Measurements from ENCODE around the gene TRABD2B. TPM values are rescaled to one million over a fixed set of nuclear protein-coding genes. Genes with fewer than 3 reads are reported as not detected.

The TRABD2B gene
- total RNA-seq, 1 experiment from 2014 or later = 0.05 TPM

DNA sequence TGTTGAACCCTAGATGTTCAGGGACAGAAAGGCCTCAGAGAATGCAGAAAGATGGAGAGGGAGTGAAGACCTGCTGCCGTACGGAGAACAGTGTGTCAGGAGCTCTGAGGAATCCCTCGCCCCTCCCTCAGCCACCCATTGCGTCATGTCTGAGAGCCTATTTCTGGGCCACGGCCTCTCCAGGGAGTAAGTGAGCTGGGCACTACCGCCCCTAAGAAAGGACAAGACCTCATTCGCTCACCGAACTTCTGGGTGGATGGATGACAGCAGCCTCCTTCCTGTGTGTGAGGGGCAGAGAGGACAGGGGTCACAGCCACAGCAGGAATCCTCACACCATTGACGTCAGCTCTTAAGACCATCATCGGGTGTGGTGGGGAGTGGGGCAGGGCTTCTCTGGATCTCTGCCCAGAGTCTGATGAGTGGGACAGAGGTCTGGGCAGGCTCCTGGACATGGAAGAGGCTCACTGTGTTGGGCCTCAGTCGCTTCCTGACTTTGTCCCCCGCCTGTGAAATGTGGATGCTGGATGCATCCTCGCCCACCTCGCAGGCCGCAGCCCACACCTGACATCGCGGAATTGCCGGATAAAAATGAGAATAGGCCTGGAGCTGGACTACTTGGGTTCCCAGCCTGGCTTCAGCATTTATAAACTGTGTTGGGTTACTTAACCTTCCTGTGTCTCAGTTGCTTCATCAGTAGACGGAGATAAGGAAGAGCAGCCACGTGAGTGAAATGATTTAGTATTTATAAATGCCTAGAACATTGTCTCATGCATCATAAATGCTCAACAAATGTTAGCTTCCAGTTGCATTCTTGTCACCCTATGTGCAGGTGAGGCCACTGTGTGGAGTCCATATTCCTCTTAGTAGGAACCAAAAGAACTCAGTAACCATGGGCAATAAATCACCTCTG lies 238.6 kb downstream of the TRABD2B start:
- no peak for TF ChIP-seq RAD21 (IDR thresholded peaks at IDR 0.05; ENCODE audit: low read depth)
- TF ChIP-seq JUND (IDR thresholded peaks at IDR 0.05) = no peak
- TF ChIP-seq YY1 (IDR thresholded peaks at IDR 0.05; ENCODE audit: extremely low read depth, insufficient replicate concordance, low read depth, low read length) = no peak
- no peak for TF ChIP-seq ELF1 (IDR thresholded peaks at IDR 0.05; ENCODE audit: borderline replicate concordance, low read depth)
- no peak for TF ChIP-seq POLR2A (IDR thresholded peaks at IDR 0.05; ENCODE audit: borderline replicate concordance, extremely low read depth, insufficient read depth, insufficient read length)
- TF ChIP-seq ZNF274 (IDR thresholded peaks at IDR 0.05; ENCODE audit: low read depth, low read length) = no peak
- no peak for TF ChIP-seq ZFX (IDR thresholded peaks at IDR 0.05)
- ChIA-PET CTCF (no interaction called here), RAD21 (ENCODE audit: low non-redundant PET in 1 of 2, low total read pairs in 2 of 2, uncharacterized antibody in 2 of 2, unreplicated experiment in 2 of 2) (no interaction called here), POLR2A (no interaction called here)
- no peaks in the 10 kb centered on the region for H3K9me3 ChIP-seq (ENCODE audit: control insufficient read depth in 1 of 2, insufficient read depth in 1 of 2, low read depth in 1 of 2, low read length in 2 of 2)
- H3K27ac ChIP-seq (ENCODE audit: low read depth, low read length) = no peak overlapping the region
- no peak overlapping the region for H3K4me3 ChIP-seq (replicated peaks in 1 of 2; ENCODE audit: low read depth in 1 of 2, low read length in 2 of 2)
- intact Hi-C loops (cut with micrococcal nuclease) = no loop called here
- no peaks in the 10 kb centered on the region for H3K9me2 ChIP-seq (ENCODE audit: insufficient read depth)
- H2AFZ ChIP-seq (ENCODE audit: low read depth, low read length, poor library complexity, severe bottlenecking) = no peak overlapping the region
- H4K20me1 ChIP-seq (ENCODE audit: insufficient read depth) = no peaks in the 10 kb centered on the region
- H3K36me3 ChIP-seq (ENCODE audit: control insufficient read depth in 1 of 2, insufficient read depth in 2 of 2, low read length in 2 of 2) = no peaks in the 10 kb centered on the region
- 0 out of 2 replicates have a peak, but pooled peaks cover 3% of the 10 kb centered on the region for H3K27me3 ChIP-seq (ENCODE audit: insufficient read depth, low read length)
- H3K9ac ChIP-seq (ENCODE audit: low read length) = no peak overlapping the region
- no peak for ATAC-seq
- H3K79me2 ChIP-seq (ENCODE audit: insufficient read depth, low read length) = no peaks in the 10 kb centered on the region
- no TSS peak for BruUV-seq (replicated peaks)
- H3K4me2 ChIP-seq (ENCODE audit: low read length) = no peak overlapping the region
- no peak for DNase-seq (ENCODE audit: low read depth, low spot score)
- H3K4me1 ChIP-seq (ENCODE audit: control insufficient read depth in 1 of 2, insufficient read depth in 2 of 2, low read length in 2 of 2) = no peaks in the 10 kb centered on the region; a peak in 1 of 4 replicates

GRCh38 chr1:47757226-47757975 lies 239.8 kb downstream of the TRABD2B start:
- Histone ChIP-seq H4K20me1 (ENCODE audit: insufficient read depth) (no peaks in the 10 kb centered on the region), H3K9me2 (ENCODE audit: insufficient read depth) (no peaks in the 10 kb centered on the region), H3K27me3 (ENCODE audit: insufficient read depth, low read length) (no peaks in the 10 kb centered on the region), H3K27ac (ENCODE audit: low read depth, low read length) (no peak overlapping the region), H3K79me2 (ENCODE audit: insufficient read depth, low read length) (no peaks in the 10 kb centered on the region), H3K4me2 (ENCODE audit: low read length) (no peak overlapping the region), H3K36me3 (ENCODE audit: control insufficient read depth in 1 of 2, insufficient read depth in 2 of 2, low read length in 2 of 2) (no peaks in the 10 kb centered on the region), H3K9me3 (ENCODE audit: control insufficient read depth in 1 of 2, insufficient read depth in 1 of 2, low read depth in 1 of 2, low read length in 2 of 2) (no peaks in the 10 kb centered on the region), H3K9ac (ENCODE audit: low read length) (no peak overlapping the region), H3K4me1 (ENCODE audit: control insufficient read depth in 1 of 2, insufficient read depth in 2 of 2, low read length in 2 of 2) (no peaks in the 10 kb centered on the region; a peak in 1 of 4 replicates), H2AFZ (ENCODE audit: low read depth, low read length, poor library complexity, severe bottlenecking) (no peak overlapping the region), H3K4me3 (replicated peaks in 1 of 2; ENCODE audit: low read depth in 1 of 2, low read length in 2 of 2) (no peak overlapping the region)
- ATAC-seq (no peak), DNase-seq (ENCODE audit: low read depth, low spot score) (no peak)
- CTCF ChIA-PET = no interaction called here
- POLR2A ChIA-PET = no interaction called here
- intact Hi-C loops (cut with micrococcal nuclease) = no loop called here
- RAD21 ChIA-PET (ENCODE audit: low non-redundant PET in 1 of 2, low total read pairs in 2 of 2, uncharacterized antibody in 2 of 2, unreplicated experiment in 2 of 2) = no interaction called here
- no TSS peak for BruUV-seq (replicated peaks)
- TF ChIP-seq CEBPB (IDR thresholded peaks at IDR 0.05; ENCODE audit: low read depth) (no peak), SIN3A (IDR thresholded peaks at IDR 0.05; ENCODE audit: low read depth) (no peak), SRF (IDR thresholded peaks at IDR 0.05; ENCODE audit: low read depth) (no peak), SP1 (IDR thresholded peaks at IDR 0.05; ENCODE audit: low read depth) (no peak), POLR2AphosphoS5 (IDR thresholded peaks at IDR 0.05; ENCODE audit: low read depth, low read length) (no peak), EZH2 (IDR thresholded peaks at IDR 0.05) (no peak), POLR2A (IDR thresholded peaks at IDR 0.05; ENCODE audit: borderline replicate concordance, extremely low read depth, insufficient read depth, insufficient read length) (no peak), CTCF (IDR thresholded peaks at IDR 0.05 in 2 of 3, conservative IDR thresholded peaks at IDR 0.05 in 1 of 3; ENCODE audit: borderline replicate concordance in 1 of 3, insufficient read depth in 1 of 3, low read depth in 2 of 3, low read length in 2 of 3) (no peak), ZFX (IDR thresholded peaks at IDR 0.05) (no peak), YY1 (IDR thresholded peaks at IDR 0.05; ENCODE audit: extremely low read depth, insufficient replicate concordance, low read depth, low read length) (no peak)
- TF ChIP-seq, protein P1, sequence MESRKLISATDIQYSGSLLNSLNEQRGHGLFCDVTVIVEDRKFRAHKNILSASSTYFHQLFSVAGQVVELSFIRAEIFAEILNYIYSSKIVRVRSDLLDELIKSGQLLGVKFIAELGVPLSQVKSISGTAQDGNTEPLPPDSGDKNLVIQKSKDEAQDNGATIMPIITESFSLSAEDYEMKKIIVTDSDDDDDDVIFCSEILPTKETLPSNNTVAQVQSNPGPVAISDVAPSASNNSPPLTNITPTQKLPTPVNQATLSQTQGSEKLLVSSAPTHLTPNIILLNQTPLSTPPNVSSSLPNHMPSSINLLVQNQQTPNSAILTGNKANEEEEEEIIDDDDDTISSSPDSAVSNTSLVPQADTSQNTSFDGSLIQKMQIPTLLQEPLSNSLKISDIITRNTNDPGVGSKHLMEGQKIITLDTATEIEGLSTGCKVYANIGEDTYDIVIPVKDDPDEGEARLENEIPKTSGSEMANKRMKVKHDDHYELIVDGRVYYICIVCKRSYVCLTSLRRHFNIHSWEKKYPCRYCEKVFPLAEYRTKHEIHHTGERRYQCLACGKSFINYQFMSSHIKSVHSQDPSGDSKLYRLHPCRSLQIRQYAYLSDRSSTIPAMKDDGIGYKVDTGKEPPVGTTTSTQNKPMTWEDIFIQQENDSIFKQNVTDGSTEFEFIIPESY (IDR thresholded peaks at IDR 0.05; ENCODE audit: extremely low read depth, insufficient replicate concordance, low read length) = no peak

Measured in HCT116 (cell line).